H9 (cell line): Measurements from ENCODE around the gene GABBR2. TPM values are rescaled to one million over a fixed set of nuclear protein-coding genes. Genes with fewer than 3 reads are reported as not detected.

ENCODE experiments used
- DNase-seq: peaks from one replicate; pipeline ENCODE4 v3.0.0-alpha.2; 2017
- H2AFZ ChIP-seq: one replicate; pipeline ENCODE4 v1.6.1; 2013; ENCODE audit warnings: mild to moderate bottlenecking, low read length, control low read depth, moderate library complexity
- H2AK5ac ChIP-seq: 2 replicates; pipeline ENCODE4 v1.6.1; 2013; ENCODE audit warnings: low read length, control low read depth, mixed read lengths; ENCODE audit not compliant: insufficient read length
- H2BK120ac ChIP-seq: one replicate; pipeline ENCODE4 v1.6.1; 2013; ENCODE audit warnings: low read depth, mild to moderate bottlenecking, low read length, control low read depth, inconsistent platforms; ENCODE audit not compliant: poor library complexity, severe bottlenecking
- H2BK12ac ChIP-seq: 2 replicates; pipeline ENCODE4 v1.6.1; 2013; ENCODE audit warnings: low read length, control low read depth, mixed read lengths, low read depth; ENCODE audit not compliant: insufficient read length
- H2BK15ac ChIP-seq: 2 replicates; pipeline ENCODE4 v1.6.1; 2013; ENCODE audit warnings: low read depth, low read length, control low read depth
- H2BK20ac ChIP-seq: one replicate; pipeline ENCODE4 v1.6.1; 2013; ENCODE audit warnings: low read depth, mild to moderate bottlenecking, low read length, control low read depth, inconsistent platforms; ENCODE audit not compliant: poor library complexity, severe bottlenecking
- H2BK5ac ChIP-seq: 2 replicates; pipeline ENCODE4 v1.6.1; 2013; ENCODE audit warnings: low read length, control low read depth, mixed read lengths; ENCODE audit not compliant: insufficient read length
- H3K14ac ChIP-seq: 2 replicates; pipeline ENCODE4 v1.6.1; 2013; ENCODE audit warnings: low read length, control low read depth; ENCODE audit not compliant: insufficient read depth
- H3K18ac ChIP-seq: 2 replicates; pipeline ENCODE4 v1.6.1; 2013; ENCODE audit warnings: low read depth, mild to moderate bottlenecking, mixed read lengths, low read length, control low read depth; ENCODE audit not compliant: insufficient read length
- H3K23ac ChIP-seq: 2 replicates; pipeline ENCODE4 v1.6.1; 2013; ENCODE audit warnings: low read length, control low read depth, mixed read lengths, low read depth; ENCODE audit not compliant: insufficient read length
- H3K23me2 ChIP-seq: 2 replicates; pipeline ENCODE4 v1.6.1; 2013; ENCODE audit warnings: low read depth, mild to moderate bottlenecking, mixed read lengths, low read length, control low read depth; ENCODE audit not compliant: insufficient read length, poor library complexity, severe bottlenecking
- H3K27ac ChIP-seq: 2 replicates; pipeline ENCODE4 v1.5.1; 2013; ENCODE audit warnings: low read length, control low read depth, mixed read lengths, low read depth; ENCODE audit not compliant: insufficient read length
- H3K27me3 ChIP-seq: 2 replicates; pipeline ENCODE4 v1.6.1; 2013; ENCODE audit warnings: low read length, control low read depth, inconsistent platforms; ENCODE audit not compliant: insufficient read depth
- H3K4ac ChIP-seq: 2 replicates; pipeline ENCODE4 v1.6.1; 2013; ENCODE audit warnings: low read depth, mild to moderate bottlenecking, control low read depth, inconsistent platforms, low read length, moderate library complexity
- H3K4me1 ChIP-seq: 2 replicates; pipeline ENCODE4 v1.6.1; 2013; ENCODE audit warnings: low read length, control low read depth, inconsistent platforms; ENCODE audit not compliant: insufficient read depth
- H3K4me2 ChIP-seq: 2 replicates; pipeline ENCODE4 v1.6.1; 2013; ENCODE audit warnings: low read length, control low read depth, mixed read lengths; ENCODE audit not compliant: insufficient read length, insufficient read depth
- H3K56ac ChIP-seq: 2 replicates; pipeline ENCODE4 v1.6.1; 2013; ENCODE audit warnings: low read depth, mild to moderate bottlenecking, mixed read lengths, low read length, control low read depth; ENCODE audit not compliant: insufficient read length
- H3K79me1 ChIP-seq: 2 replicates; pipeline ENCODE4 v1.6.1; 2013; ENCODE audit warnings: low read depth, mild to moderate bottlenecking, moderate library complexity, low read length, control low read depth, inconsistent platforms; ENCODE audit not compliant: insufficient read depth, poor library complexity, severe bottlenecking
- H3K79me2 ChIP-seq: 2 replicates; pipeline ENCODE4 v1.6.1; 2013; ENCODE audit warnings: low read length, control low read depth, inconsistent platforms; ENCODE audit not compliant: insufficient read depth
- H3K9ac ChIP-seq: 2 replicates; pipeline ENCODE4 v1.6.1; 2013; ENCODE audit warnings: low read length, control low read depth, mixed read lengths; ENCODE audit not compliant: insufficient read length; ENCODE audit errors: extremely low read depth
- H3K9me3 ChIP-seq: one replicate; pipeline ENCODE4 v1.6.1; 2013; ENCODE audit warnings: low read depth, low read length, inconsistent platforms; ENCODE audit not compliant: control insufficient read depth
- H3T11ph ChIP-seq: one replicate; pipeline ENCODE4 v1.6.1; 2013; ENCODE audit warnings: mild to moderate bottlenecking, low read length, control low read depth, inconsistent platforms
- H4K20me1 ChIP-seq: one replicate; pipeline ENCODE4 v1.6.1; 2013; ENCODE audit not compliant: control insufficient read depth, insufficient read length, insufficient read depth
- H4K5ac ChIP-seq: 2 replicates; pipeline ENCODE4 v1.6.1; 2013; ENCODE audit warnings: low read depth, mild to moderate bottlenecking, mixed read lengths, low read length, control low read depth; ENCODE audit not compliant: insufficient read length
- H4K8ac ChIP-seq: replicated peaks from 2 replicates; pipeline ENCODE4 v1.6.1; 2013; ENCODE audit warnings: low read length, control low read depth, mixed read lengths, low read depth; ENCODE audit not compliant: insufficient read length
- H4K91ac ChIP-seq: 2 replicates; pipeline ENCODE4 v1.6.1; 2013; ENCODE audit warnings: low read depth, mild to moderate bottlenecking, moderate library complexity, mixed read lengths, low read length, control low read depth; ENCODE audit not compliant: insufficient read length
- H3K27ac Mint-ChIP-seq, 3 experiments: 2 replicates in 2 of 3; 3 replicates in 1 of 3; pipeline ENCODE4 v1.8.0; 2020 to 2021; ENCODE audit warnings: mixed read lengths in 3 of 3, mild to moderate bottlenecking in 1 of 3, moderate library complexity in 1 of 3
- H3K27me3 Mint-ChIP-seq: 2 replicates; pipeline ENCODE4 v1.8.0; 2021; ENCODE audit warnings: low read depth, mild to moderate bottlenecking, moderate library complexity, mixed read lengths
- H3K36me3 Mint-ChIP-seq, 3 experiments: 2 replicates in 2 of 3; 3 replicates in 1 of 3; pipeline ENCODE4 v1.8.0; 2020 to 2021; ENCODE audit warnings: low read depth in 3 of 3, mixed read lengths in 3 of 3; ENCODE audit not compliant: insufficient read depth in 1 of 3
- H3K4me1 Mint-ChIP-seq, 2 experiments: 2 replicates each; pipeline ENCODE4 v1.8.0; 2020; ENCODE audit warnings: mixed read lengths in 2 of 2
- H3K4me3 Mint-ChIP-seq, 2 experiments: 2 replicates in 1 of 2; 3 replicates in 1 of 2; pipeline ENCODE4 v1.8.0; 2020 to 2021; ENCODE audit warnings: mild to moderate bottlenecking in 2 of 2, mixed read lengths in 2 of 2, moderate library complexity in 1 of 2
- H3K9me3 Mint-ChIP-seq, 2 experiments: 2 replicates in 1 of 2; 3 replicates in 1 of 2; pipeline ENCODE4 v1.8.0; 2020; ENCODE audit warnings: mild to moderate bottlenecking in 2 of 2, mixed read lengths in 2 of 2, moderate library complexity in 1 of 2
- WGBS: extraction: QIAGEN DNeasy Blood & Tissue Kit; methylation state at CpG from one replicate; pipeline ENCODE4 v1.1.7; 2013; ENCODE audit warnings: missing lambda C conversion rate, low lambda C conversion rate, mixed read lengths; ENCODE audit not compliant: insufficient read length; ENCODE audit errors: extremely low coverage; 5-methylcytosine and 5-hydroxymethylcytosine counted together
- total RNA-seq: library from RNA; stranded (reverse); gene quantifications from 2 replicates; pipeline ENCODE4 v1.2.1, GENCODE V29; 2021
- TF ChIP-seq, protein P1 (sequence below): fragments of 200-600 bp; sonication (generic); conservative IDR thresholded peaks from 3 replicates; pipeline ENCODE4 v1.8.0; 2021; ENCODE audit warnings: antibody characterized with exemption, mild to moderate bottlenecking

Gene GABBR2
- total RNA-seq, 1 experiment from 2014 or later = 0.66 TPM

DNA sequence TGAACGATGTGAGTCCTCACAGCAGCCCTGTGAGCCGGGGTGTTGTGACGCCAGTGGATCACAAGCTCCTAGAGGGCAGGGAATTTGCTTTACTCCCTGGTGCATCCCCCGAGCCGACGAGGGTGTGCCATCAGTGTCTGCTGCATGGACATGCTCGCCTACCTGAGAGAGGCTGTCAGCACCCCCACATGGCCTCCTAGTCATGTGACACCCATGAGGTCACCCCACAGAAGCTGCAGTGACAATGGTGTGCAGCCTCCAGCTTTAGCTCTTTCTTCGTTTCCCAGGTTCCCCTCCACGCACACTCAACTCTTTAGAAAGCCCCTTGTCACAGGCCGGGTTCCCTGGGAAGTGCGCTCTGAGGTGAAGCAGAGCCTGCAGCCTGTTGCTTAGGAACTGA is 19.8 kb upstream of the GABBR2 start:
- H3K27ac ChIP-seq = no peak overlapping the region
- no peaks in the 10 kb centered on the region for H3K79me1 ChIP-seq
- no peaks in the 10 kb centered on the region for H3K9me3 Mint-ChIP-seq
- H3K9me3 ChIP-seq = no peaks in the 10 kb centered on the region
- no peak overlapping the region for H3K4me2 ChIP-seq
- H2BK20ac ChIP-seq = no peak overlapping the region
- no peaks in the 10 kb centered on the region for H3K4me1 ChIP-seq
- H2AFZ ChIP-seq = no peak overlapping the region
- no peak overlapping the region for H3K18ac ChIP-seq
- H2BK5ac ChIP-seq = no peak overlapping the region
- H2AK5ac ChIP-seq = no peak overlapping the region
- H4K20me1 ChIP-seq = no peaks in the 10 kb centered on the region
- H3K23ac ChIP-seq = no peak overlapping the region
- H4K5ac ChIP-seq = no peak overlapping the region
- peaks cover 8 to 10% of the 10 kb centered on the region in 2 experiments; a peak in 3 of 4 replicates for H3K4me1 Mint-ChIP-seq
- H3K27ac Mint-ChIP-seq = peak overlapping the region in 1 of 3 experiments; percentile 85; a peak in 1 of 7 replicates
- H2BK120ac ChIP-seq = no peak overlapping the region
- H3K14ac ChIP-seq = no peak overlapping the region
- no peak overlapping the region for H3K9ac ChIP-seq
- peaks cover 45% of the 10 kb centered on the region for H3K27me3 Mint-ChIP-seq
- H3K36me3 Mint-ChIP-seq = 0 out of 7 replicates have a peak, but pooled peaks cover 0 to 7% (median 4%) of the 10 kb centered on the region in 3 experiments
- no peak overlapping the region for H3K4me3 Mint-ChIP-seq
- H3K27me3 ChIP-seq = no peaks in the 10 kb centered on the region
- no peaks in the 10 kb centered on the region for H3K79me2 ChIP-seq
- no CpG with 5 or more reads among the region's 11 CpGs for WGBS
- no peak overlapping the region for H4K8ac ChIP-seq
- no peak overlapping the region for H2BK15ac ChIP-seq
- H3K56ac ChIP-seq = no peak overlapping the region
- H3T11ph ChIP-seq = no peak overlapping the region
- H4K91ac ChIP-seq = no peak overlapping the region
- H3K23me2 ChIP-seq = no peaks in the 10 kb centered on the region
- no peak overlapping the region for H2BK12ac ChIP-seq
- no peak overlapping the region for H3K4ac ChIP-seq
- no peak for DNase-seq
- TF ChIP-seq, protein P1, sequence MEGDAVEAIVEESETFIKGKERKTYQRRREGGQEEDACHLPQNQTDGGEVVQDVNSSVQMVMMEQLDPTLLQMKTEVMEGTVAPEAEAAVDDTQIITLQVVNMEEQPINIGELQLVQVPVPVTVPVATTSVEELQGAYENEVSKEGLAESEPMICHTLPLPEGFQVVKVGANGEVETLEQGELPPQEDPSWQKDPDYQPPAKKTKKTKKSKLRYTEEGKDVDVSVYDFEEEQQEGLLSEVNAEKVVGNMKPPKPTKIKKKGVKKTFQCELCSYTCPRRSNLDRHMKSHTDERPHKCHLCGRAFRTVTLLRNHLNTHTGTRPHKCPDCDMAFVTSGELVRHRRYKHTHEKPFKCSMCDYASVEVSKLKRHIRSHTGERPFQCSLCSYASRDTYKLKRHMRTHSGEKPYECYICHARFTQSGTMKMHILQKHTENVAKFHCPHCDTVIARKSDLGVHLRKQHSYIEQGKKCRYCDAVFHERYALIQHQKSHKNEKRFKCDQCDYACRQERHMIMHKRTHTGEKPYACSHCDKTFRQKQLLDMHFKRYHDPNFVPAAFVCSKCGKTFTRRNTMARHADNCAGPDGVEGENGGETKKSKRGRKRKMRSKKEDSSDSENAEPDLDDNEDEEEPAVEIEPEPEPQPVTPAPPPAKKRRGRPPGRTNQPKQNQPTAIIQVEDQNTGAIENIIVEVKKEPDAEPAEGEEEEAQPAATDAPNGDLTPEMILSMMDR = no peak
